DMS53 treated with DMSO at 0.1 percent for 48 hours (cell line): ENCODE results near the gene ZNF780A.
A peak's percentile ranks its signal among the peaks of the same experiment; 100 is the strongest.
"Not testable (repeated sequence)": the region's sequence is repeated elsewhere in the genome, so short reads cannot be mapped to it uniquely, and the experiment has no call there.

Experiments
- DNase-seq: peaks from one replicate; lab custom pipeline; 2025; ENCODE audit not compliant: unreplicated experiment; lab: John Stamatoyannopoulos, UW

The ZNF780A gene

DNA sequence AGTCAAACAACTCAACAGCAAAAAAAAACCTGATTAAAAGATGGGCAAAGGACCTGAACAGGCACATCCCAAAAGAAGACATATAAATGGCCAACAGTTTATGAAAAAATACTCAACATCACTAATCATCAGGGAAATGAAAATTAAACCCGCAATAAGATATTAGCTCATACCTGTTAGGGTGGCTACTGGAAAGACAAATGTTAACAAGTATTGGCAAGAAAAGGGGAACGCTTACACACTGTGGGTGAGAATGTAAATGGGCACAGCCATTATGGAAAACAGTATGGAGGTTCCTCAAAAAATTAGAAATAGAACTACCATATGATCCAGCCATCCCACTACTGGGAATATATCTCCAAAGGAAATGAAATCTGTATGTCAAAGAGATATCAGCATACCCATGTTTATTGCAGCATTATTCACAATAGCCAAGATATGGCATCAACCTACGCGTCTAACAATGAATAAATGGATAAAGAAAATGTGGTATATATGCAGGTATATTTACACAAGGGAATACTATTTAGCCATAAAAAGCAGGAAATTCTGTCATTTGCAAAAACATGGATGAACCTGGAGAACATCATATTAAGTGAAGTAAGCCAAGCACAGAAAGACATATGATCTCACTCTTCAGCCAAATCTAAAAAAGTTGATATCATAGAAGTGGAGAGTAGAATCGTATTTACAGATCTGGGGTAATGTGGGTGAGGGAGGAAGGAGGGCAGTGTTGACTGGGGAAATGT, 2.3 kb downstream of the ZNF780A start:
- no peak for DNase-seq

DNA sequence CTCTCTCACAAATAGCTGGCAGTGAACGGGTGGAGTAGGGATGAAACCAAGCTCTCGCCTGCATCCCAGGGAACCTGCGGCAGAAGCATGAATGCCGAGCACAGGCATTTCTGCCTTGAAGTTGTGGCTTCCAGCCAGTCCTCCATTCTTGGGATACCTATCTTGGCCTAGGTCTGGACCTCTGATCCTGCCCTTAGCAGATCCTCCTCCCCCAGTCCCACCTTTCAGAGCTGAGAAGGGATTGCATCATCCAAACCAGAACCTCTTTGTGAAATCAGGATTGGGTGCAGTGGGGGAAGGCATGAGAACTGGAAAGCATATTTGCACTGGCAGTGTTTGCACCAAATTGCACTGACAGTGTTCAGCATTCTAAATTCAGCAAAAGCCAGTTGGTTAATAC, 5.8 kb downstream of the ZNF780A start:
- DNase-seq: no peak

GRCh38 chr19:40081411-40081810, 9.3 kb downstream of the ZNF780A start:
- DNase-seq: no peak

- DNase-seq: no peak
These were observed 10.5 kb downstream of the ZNF780A start for GRCh38 chr19:40080289-40080688.

- DNase-seq: no peak
These were observed 12.4 kb downstream of the ZNF780A start for GRCh38 chr19:40078377-40078776.

DNA sequence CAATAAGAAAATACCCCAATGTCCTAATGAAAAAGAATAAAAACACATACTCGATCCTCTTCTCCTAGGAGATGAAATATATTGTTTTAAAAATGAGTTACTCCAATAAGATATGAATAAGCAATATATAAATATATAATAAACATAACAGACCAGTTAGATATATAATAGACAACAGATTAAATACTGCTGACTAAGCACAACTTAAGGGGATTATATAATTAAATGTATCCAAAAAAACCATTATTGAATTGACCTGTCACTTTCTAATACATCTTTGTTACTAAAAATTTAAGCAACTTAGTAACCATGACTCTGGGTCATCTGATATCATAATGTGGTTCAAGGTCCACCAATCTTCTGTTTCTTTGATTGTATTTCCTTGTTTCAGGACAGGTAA, 20.7 kb downstream of the ZNF780A start:
- no peak for DNase-seq

GRCh38 chr19:40059624-40060023, 31.1 kb downstream of the ZNF780A start:
- DNase-seq: no peak

GRCh38 chr19:40057166-40057565, 33.6 kb downstream of the ZNF780A start:
- no peak for DNase-seq

DNA sequence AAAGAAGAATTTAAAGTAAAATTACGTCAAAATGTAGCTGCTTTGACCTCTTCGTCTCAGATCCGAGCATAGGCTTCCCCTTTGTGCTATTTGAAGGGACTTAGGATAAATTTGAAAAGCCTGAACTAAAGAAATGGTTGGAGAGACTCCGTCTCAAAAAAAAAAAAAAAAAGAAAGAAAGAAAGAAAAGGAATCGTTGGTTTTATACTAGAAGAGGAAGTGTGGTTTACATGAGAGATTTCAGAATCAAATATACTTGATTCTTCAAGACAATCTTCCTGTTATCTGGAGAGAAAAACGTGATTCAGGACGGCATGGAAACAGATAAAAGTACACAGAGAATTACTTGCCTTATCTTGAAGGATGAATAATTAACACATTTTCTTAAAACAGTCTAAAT, 34.2 kb downstream of the ZNF780A start:
- no peak for DNase-seq

- DNase-seq: peak; percentile 67
These were observed 34.8 kb downstream of the ZNF780A start, which contains the start of gene ZNF780B for GRCh38 chr19:40055832-40056504. Gene ZNF780B (minus strand): TSS chr19:40056231. CDS start chr19:40050332, 5,899 bp downstream.

GRCh38 chr19:40055049-40055448, 35.7 kb downstream of the ZNF780A start:
- no peak for DNase-seq

DNA sequence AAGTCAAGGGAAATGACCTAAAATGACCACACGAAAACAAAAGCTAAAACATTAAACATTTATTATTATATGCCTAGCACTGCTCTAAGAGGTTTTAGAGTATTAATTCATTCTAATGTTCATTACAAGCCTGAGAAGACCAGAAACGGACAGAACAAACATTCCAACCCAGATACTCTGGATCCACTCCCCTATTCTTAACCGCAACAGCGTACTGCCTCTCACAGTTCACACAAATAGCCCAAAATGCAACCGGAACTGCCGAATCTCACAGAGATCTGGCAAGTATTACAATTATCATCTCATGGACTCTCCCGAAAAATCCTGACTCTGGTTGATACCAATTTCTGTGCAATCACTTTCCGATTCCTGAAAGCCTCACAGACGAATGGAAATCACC, 36.1 kb downstream of the ZNF780A start:
- no peak for DNase-seq

DNA sequence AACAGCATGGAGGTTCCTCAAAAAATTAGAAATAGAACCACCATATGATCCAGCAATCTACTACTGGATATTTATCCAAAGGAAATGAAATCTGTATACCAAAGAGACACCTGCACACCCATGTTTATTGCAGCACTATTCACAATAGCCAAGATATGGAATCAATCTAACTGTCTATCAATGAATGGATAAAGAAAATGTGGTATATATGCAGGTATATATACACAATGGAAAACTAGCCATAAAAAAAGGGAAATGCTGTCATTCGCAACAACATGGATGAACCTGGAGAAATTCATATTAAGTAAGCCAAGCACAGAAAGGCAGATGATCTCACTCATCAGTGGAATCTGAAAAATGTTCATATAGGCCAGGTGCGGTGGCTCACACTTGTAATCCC, 37.3 kb downstream of the ZNF780A start:
- DNase-seq: no peak

- DNase-seq: not testable (repeated sequence)
These were observed 49.0 kb downstream of the ZNF780A start for GRCh38 chr19:40041718-40042117.

GRCh38 chr19:40038047-40038446, 52.7 kb downstream of the ZNF780A start:
- not testable (repeated sequence) for DNase-seq

- DNase-seq: no peak
These were observed 54.7 kb downstream of the ZNF780A start for GRCh38 chr19:40035996-40036395.

GRCh38 chr19:40033989-40034560, 56.7 kb downstream of the ZNF780A start:
- DNase-seq: no peak

DNA sequence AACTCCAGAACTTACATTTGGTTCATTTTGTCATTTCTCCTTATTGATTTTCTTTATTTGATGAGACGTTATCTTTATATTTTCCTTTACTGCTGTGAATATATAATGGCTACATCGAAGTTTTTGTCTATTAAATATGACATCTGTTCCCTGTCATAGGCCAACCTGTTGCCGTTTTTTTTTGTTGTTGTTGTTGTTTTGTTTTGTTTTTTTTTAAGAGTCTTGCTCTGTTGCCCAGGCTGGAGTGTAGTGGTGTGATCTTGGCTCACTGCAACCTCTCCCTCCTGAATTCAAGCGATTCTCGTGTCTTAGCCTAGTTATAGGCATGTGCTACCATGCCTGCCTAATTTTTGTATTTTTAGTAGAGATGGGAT, 64.2 kb downstream of the ZNF780A start:
- no peak for DNase-seq

- no peak for DNase-seq
These were observed 64.7 kb downstream of the ZNF780A start for GRCh38 chr19:40025938-40026596.

GRCh38 chr19:40023969-40024368, 66.8 kb downstream of the ZNF780A start:
- DNase-seq: no peak
